ENCODE measurements around the gene SIGLEC5. TPM values are rescaled to one million over a fixed set of nuclear protein-coding genes. Genes with fewer than 3 reads are reported as not detected.
"Not testable (repeated sequence)": the region's sequence is repeated elsewhere in the genome, so short reads cannot be mapped to it uniquely, and the experiment has no call there.

Gene SIGLEC5, protein sequence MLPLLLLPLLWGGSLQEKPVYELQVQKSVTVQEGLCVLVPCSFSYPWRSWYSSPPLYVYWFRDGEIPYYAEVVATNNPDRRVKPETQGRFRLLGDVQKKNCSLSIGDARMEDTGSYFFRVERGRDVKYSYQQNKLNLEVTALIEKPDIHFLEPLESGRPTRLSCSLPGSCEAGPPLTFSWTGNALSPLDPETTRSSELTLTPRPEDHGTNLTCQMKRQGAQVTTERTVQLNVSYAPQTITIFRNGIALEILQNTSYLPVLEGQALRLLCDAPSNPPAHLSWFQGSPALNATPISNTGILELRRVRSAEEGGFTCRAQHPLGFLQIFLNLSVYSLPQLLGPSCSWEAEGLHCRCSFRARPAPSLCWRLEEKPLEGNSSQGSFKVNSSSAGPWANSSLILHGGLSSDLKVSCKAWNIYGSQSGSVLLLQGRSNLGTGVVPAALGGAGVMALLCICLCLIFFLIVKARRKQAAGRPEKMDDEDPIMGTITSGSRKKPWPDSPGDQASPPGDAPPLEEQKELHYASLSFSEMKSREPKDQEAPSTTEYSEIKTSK
- total RNA-seq, result not detected in 2 replicates
- long read RNA-seq, result 0 reads

DNA sequence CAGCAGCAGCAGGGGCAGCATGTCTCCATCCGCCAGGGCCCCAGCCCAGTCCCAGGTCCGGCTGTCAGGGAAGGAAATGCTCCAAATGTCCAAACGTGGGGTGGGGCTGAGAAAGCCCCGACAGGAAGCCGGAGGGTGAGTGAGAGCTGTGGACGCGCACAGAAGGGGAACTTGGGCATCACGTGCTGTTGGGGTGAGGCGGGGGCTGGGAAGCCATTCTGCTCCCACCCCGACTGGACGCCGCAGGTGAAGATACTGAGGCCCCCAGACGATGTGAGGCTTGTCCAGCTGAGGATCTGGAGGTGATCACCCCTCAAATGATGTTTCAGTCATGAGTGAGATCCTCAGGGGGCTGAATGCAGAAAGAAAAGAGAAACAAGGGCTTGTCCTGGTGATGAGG, at the start of gene SIGLEC5:
Gene SIGLEC5, minus strand, starts transcription at position 87 of the 400 bp plus-strand sequence. Its CDS starts 66 bp downstream, at position 21.
- H3K9me3 Mint-ChIP-seq (ENCODE audit: unreplicated experiment); H3K4me1 Mint-ChIP-seq (ENCODE audit: unreplicated experiment); H3K27me3 Mint-ChIP-seq (ENCODE audit: unreplicated experiment); H3K4me3 Mint-ChIP-seq (ENCODE audit: unreplicated experiment); H3K36me3 Mint-ChIP-seq (ENCODE audit: unreplicated experiment); H3K27ac Mint-ChIP-seq (ENCODE audit: unreplicated experiment); DNase-seq (ENCODE audit: extremely low spot score, unreplicated experiment): not testable (repeated sequence)

DNA sequence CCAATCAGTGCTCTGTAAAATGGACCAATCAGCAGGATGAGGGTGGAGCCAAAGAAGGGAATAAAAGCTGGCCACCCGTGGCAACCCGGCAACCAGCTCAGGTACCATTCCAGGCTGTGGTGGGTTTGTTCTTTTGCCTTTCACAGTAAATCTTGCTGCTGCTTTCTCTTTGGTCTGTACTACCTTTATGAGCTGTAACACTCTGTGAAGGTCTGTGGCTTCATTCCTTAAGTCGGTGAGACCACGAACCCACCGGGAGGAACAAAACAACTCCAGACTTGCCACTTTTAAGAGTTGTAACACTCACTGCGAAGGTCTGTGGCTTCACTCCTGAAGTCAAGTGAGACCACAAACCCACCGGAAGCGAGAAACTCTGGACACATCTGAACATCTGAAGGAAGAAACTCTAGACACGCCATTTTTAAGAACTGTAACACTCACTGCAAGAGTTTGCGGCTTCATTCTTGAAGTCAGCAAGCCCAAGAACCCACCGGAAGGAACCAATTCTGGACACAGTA, 46.4 kb upstream of the SIGLEC5 start:
- H3K27me3 Mint-ChIP-seq (ENCODE audit: unreplicated experiment), result peaks cover 16% of the 10 kb centered on the region
- no peak overlapping the region for H3K27ac Mint-ChIP-seq (ENCODE audit: unreplicated experiment)
- no peak overlapping the region for H3K4me3 Mint-ChIP-seq (ENCODE audit: unreplicated experiment)
- no peaks in the 10 kb centered on the region for H3K9me3 Mint-ChIP-seq (ENCODE audit: unreplicated experiment)
- no peak for DNase-seq (ENCODE audit: extremely low spot score, unreplicated experiment)
- H3K4me1 Mint-ChIP-seq (ENCODE audit: unreplicated experiment), result no peaks in the 10 kb centered on the region
- TF ChIP-seq, protein P1, sequence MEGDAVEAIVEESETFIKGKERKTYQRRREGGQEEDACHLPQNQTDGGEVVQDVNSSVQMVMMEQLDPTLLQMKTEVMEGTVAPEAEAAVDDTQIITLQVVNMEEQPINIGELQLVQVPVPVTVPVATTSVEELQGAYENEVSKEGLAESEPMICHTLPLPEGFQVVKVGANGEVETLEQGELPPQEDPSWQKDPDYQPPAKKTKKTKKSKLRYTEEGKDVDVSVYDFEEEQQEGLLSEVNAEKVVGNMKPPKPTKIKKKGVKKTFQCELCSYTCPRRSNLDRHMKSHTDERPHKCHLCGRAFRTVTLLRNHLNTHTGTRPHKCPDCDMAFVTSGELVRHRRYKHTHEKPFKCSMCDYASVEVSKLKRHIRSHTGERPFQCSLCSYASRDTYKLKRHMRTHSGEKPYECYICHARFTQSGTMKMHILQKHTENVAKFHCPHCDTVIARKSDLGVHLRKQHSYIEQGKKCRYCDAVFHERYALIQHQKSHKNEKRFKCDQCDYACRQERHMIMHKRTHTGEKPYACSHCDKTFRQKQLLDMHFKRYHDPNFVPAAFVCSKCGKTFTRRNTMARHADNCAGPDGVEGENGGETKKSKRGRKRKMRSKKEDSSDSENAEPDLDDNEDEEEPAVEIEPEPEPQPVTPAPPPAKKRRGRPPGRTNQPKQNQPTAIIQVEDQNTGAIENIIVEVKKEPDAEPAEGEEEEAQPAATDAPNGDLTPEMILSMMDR (IDR thresholded peaks at IDR 0.05), result no peak
- H3K36me3 Mint-ChIP-seq (ENCODE audit: unreplicated experiment), result no peaks in the 10 kb centered on the region

DNA sequence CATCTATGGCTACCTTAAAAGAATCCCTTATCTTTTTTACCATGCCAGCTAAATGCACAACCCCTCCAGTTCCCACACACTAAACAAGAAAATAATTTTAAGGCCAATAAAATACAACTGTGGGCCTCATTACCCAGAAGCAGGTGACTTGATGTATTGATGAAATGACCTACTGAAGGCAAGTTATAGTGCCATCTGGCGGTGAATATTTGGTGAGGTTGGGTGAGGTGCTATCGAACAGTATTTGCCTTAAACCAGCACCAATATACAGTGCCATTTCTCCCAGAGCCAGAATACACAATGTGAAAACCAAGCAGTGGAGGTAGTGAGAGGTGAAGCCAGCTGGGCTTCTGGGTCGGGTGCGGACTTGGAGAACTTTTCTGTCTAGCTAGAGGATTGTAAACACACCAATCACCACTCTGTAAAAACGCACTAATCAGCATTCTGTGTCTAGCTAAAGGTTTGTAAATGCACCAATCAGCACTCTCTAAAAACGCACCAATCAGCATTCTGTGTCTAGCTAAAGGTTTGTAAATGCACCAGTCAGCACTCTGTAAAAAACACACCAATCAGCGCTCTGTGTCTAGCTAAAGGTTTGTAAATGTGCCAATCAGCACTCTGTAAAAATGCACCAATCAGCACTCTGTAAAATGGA, 45.8 kb upstream of the SIGLEC5 start:
- not testable (repeated sequence) for H3K27ac Mint-ChIP-seq (ENCODE audit: unreplicated experiment); DNase-seq (ENCODE audit: extremely low spot score, unreplicated experiment); H3K4me1 Mint-ChIP-seq (ENCODE audit: unreplicated experiment); H3K36me3 Mint-ChIP-seq (ENCODE audit: unreplicated experiment); H3K4me3 Mint-ChIP-seq (ENCODE audit: unreplicated experiment); H3K9me3 Mint-ChIP-seq (ENCODE audit: unreplicated experiment)
- TF ChIP-seq, protein P1 (IDR thresholded peaks at IDR 0.05), result peak; percentile 46
- peaks cover 17% of the 10 kb centered on the region for H3K27me3 Mint-ChIP-seq (ENCODE audit: unreplicated experiment)

DNA sequence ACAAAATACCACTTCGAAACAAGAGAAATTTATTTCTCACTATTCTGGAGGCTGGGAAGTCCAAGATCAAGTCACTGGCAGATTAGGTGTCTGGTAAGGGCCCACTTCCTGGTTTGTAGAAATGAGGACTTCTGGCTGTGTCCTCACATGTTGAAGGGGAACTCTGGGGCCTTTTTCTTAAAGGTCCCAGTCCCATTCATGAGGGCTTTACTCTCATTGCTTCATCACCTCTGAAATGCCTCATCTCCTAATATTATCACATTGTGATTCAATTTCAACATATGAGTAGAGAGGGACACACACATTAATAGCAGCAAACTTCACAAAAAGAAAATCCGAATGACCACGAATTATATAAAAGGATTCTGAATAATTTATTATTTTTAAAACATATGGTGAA, 38.0 kb upstream of the SIGLEC5 start:
- no peaks in the 10 kb centered on the region for H3K9me3 Mint-ChIP-seq (ENCODE audit: unreplicated experiment)
- no peak overlapping the region for H3K4me3 Mint-ChIP-seq (ENCODE audit: unreplicated experiment)
- no peaks in the 10 kb centered on the region for H3K4me1 Mint-ChIP-seq (ENCODE audit: unreplicated experiment)
- no peak overlapping the region for H3K27ac Mint-ChIP-seq (ENCODE audit: unreplicated experiment)
- peaks cover 47% of the 10 kb centered on the region for H3K27me3 Mint-ChIP-seq (ENCODE audit: unreplicated experiment)
- DNase-seq (ENCODE audit: extremely low spot score, unreplicated experiment), result no peak
- TF ChIP-seq, protein P1 (IDR thresholded peaks at IDR 0.05), result no peak
- no peaks in the 10 kb centered on the region for H3K36me3 Mint-ChIP-seq (ENCODE audit: unreplicated experiment)

DNA sequence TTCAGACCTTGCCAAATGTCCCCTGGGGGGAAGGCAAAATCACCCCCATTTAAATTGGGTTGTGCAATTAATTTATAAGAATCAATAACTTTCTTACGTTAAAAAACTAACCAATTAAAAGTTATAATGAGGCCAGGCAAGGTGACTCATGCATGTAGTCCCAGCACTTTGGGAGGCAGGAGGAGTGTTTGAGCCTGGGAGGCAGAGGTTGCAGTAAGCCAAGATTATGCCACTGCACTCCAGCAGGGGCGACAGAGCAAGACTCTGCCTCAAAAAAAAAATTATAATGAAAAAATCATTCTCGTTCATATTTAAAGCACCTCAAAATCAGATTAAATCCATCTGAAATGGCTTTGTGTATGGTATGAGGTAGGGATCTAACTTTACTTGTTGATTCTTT, 34.8 kb upstream of the SIGLEC5 start:
- no peak for DNase-seq (ENCODE audit: extremely low spot score, unreplicated experiment)

More for the DNA sequence above, 34.8 kb upstream of the SIGLEC5 start:
- H3K36me3 Mint-ChIP-seq (ENCODE audit: unreplicated experiment), result no peaks in the 10 kb centered on the region
- H3K4me1 Mint-ChIP-seq (ENCODE audit: unreplicated experiment), result no peaks in the 10 kb centered on the region
- no peak overlapping the region for H3K4me3 Mint-ChIP-seq (ENCODE audit: unreplicated experiment)
- peaks cover 48% of the 10 kb centered on the region for H3K27me3 Mint-ChIP-seq (ENCODE audit: unreplicated experiment)
- no peak overlapping the region for H3K27ac Mint-ChIP-seq (ENCODE audit: unreplicated experiment)
- TF ChIP-seq, protein P1 (IDR thresholded peaks at IDR 0.05), result no peak
- H3K9me3 Mint-ChIP-seq (ENCODE audit: unreplicated experiment), result no peaks in the 10 kb centered on the region
